ENCODE data around the gene KRT6A.

Gene KRT6A

GRCh38 chr12:52519387-52519703 is 26.3 kb upstream of the KRT6A start:
- Histone ChIP-seq H3K4me1 (ENCODE audit: insufficient read depth, low read length) (no peaks in the 10 kb centered on the region), H3K4me3 (ENCODE audit: low read depth in 1 of 2, low read length in 2 of 2) (no peak overlapping the region), H3K4me2 (ENCODE audit: insufficient read depth, low read length) (no peak overlapping the region), H3K9ac (ENCODE audit: low read depth, low read length) (no peak overlapping the region), H3K9me3 (ENCODE audit: insufficient read depth, low read length, severe bottlenecking) (no peaks in the 10 kb centered on the region), H4K20me1 (ENCODE audit: insufficient read depth, low read length) (no peaks in the 10 kb centered on the region), H3K36me3 (ENCODE audit: insufficient read depth, low read length) (no peaks in the 10 kb centered on the region), H3K79me2 (ENCODE audit: insufficient read depth, low read length) (no peaks in the 10 kb centered on the region), H2AFZ (ENCODE audit: low read depth, low read length) (no peak overlapping the region), H3K27ac (ENCODE audit: low read length) (no peak overlapping the region), H3K27me3 (ENCODE audit: insufficient read depth, low read length, poor library complexity) (peaks cover 13% of the 10 kb centered on the region)
- ATAC-seq (ENCODE audit: insufficient read depth, low read depth), result no peak
- TF ChIP-seq EZH2 (IDR thresholded peaks at IDR 0.05; ENCODE audit: borderline replicate concordance, low read depth, low read length, severe bottlenecking), result no peak
- TF ChIP-seq, protein P1, sequence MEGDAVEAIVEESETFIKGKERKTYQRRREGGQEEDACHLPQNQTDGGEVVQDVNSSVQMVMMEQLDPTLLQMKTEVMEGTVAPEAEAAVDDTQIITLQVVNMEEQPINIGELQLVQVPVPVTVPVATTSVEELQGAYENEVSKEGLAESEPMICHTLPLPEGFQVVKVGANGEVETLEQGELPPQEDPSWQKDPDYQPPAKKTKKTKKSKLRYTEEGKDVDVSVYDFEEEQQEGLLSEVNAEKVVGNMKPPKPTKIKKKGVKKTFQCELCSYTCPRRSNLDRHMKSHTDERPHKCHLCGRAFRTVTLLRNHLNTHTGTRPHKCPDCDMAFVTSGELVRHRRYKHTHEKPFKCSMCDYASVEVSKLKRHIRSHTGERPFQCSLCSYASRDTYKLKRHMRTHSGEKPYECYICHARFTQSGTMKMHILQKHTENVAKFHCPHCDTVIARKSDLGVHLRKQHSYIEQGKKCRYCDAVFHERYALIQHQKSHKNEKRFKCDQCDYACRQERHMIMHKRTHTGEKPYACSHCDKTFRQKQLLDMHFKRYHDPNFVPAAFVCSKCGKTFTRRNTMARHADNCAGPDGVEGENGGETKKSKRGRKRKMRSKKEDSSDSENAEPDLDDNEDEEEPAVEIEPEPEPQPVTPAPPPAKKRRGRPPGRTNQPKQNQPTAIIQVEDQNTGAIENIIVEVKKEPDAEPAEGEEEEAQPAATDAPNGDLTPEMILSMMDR (IDR thresholded peaks at IDR 0.05; ENCODE audit: borderline replicate concordance, extremely low read depth, low read length, poor library complexity, severe bottlenecking), result no peak
- no peak for DNase-seq

DNA sequence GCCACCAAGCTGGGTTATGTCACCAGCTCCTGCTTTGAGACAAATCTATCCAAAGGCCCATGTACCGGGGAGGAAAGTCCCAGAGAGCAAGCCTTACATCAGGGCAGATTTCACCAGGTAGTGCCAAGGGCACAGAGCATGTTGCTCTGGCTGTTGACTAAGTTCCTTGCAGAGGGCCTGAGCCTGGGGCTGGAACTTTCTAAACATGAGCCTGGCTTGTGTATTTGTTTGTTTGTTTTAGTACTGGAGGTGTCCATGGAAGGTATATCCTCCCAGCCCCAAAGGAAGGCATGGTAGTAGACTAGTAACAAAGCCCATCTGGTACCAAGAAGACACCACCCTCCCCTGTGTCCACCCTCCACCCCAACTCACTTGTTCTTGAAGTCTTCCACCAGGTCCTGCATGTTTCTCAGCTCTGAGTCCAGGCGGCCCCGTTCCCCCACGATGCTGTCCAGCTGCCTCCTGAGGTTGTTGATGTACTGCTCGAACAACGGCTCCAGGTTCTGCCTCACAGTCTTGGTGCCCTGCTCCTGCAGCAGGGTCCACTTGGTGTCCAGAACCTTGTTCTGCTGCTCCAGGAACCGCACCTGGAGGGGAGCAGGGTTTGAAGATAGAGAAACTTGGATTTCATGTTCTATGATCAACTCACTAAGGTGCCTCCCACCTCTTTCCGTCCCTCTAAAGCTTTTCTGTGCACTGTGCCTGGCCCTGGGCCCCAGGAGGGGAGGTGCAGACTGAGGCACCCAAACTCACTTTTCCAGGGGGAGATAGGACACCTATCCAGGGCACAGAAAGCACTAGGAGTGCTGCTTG is 25.7 kb upstream of the KRT6A start:
- Histone ChIP-seq H4K20me1 (ENCODE audit: insufficient read depth, low read length) (no peaks in the 10 kb centered on the region), H2AFZ (ENCODE audit: low read depth, low read length) (no peak overlapping the region), H3K9ac (ENCODE audit: low read depth, low read length) (no peak overlapping the region), H3K4me2 (ENCODE audit: insufficient read depth, low read length) (no peak overlapping the region), H3K27me3 (ENCODE audit: insufficient read depth, low read length, poor library complexity) (peaks cover 14% of the 10 kb centered on the region), H3K27ac (ENCODE audit: low read length) (no peak overlapping the region), H3K36me3 (ENCODE audit: insufficient read depth, low read length) (no peaks in the 10 kb centered on the region), H3K4me1 (ENCODE audit: insufficient read depth, low read length) (no peaks in the 10 kb centered on the region), H3K79me2 (ENCODE audit: insufficient read depth, low read length) (no peaks in the 10 kb centered on the region), H3K4me3 (ENCODE audit: low read depth in 1 of 2, low read length in 2 of 2) (no peak overlapping the region), H3K9me3 (ENCODE audit: insufficient read depth, low read length, severe bottlenecking) (no peaks in the 10 kb centered on the region)
- no peak for DNase-seq
- no peak for TF ChIP-seq EZH2 (IDR thresholded peaks at IDR 0.05; ENCODE audit: borderline replicate concordance, low read depth, low read length, severe bottlenecking)
- TF ChIP-seq, protein P1 (IDR thresholded peaks at IDR 0.05; ENCODE audit: borderline replicate concordance, extremely low read depth, low read length, poor library complexity, severe bottlenecking), result no peak
- no peak for ATAC-seq (ENCODE audit: insufficient read depth, low read depth)

- Histone ChIP-seq H4K20me1 (ENCODE audit: insufficient read depth, low read length) (no peaks in the 10 kb centered on the region), H3K79me2 (ENCODE audit: insufficient read depth, low read length) (no peaks in the 10 kb centered on the region), H3K4me1 (ENCODE audit: insufficient read depth, low read length) (no peaks in the 10 kb centered on the region), H3K4me3 (ENCODE audit: low read depth in 1 of 2, low read length in 2 of 2) (no peak overlapping the region), H2AFZ (ENCODE audit: low read depth, low read length) (no peak overlapping the region), H3K4me2 (ENCODE audit: insufficient read depth, low read length) (no peak overlapping the region), H3K27ac (ENCODE audit: low read length) (no peak overlapping the region), H3K27me3 (ENCODE audit: insufficient read depth, low read length, poor library complexity) (peaks cover 18% of the 10 kb centered on the region), H3K9ac (ENCODE audit: low read depth, low read length) (no peak overlapping the region), H3K36me3 (ENCODE audit: insufficient read depth, low read length) (no peaks in the 10 kb centered on the region), H3K9me3 (ENCODE audit: insufficient read depth, low read length, severe bottlenecking) (no peaks in the 10 kb centered on the region)
- no peak for ATAC-seq (ENCODE audit: insufficient read depth, low read depth)
- no peak for DNase-seq
- TF ChIP-seq, protein P1 (IDR thresholded peaks at IDR 0.05; ENCODE audit: borderline replicate concordance, extremely low read depth, low read length, poor library complexity, severe bottlenecking), result no peak
- no peak for TF ChIP-seq EZH2 (IDR thresholded peaks at IDR 0.05; ENCODE audit: borderline replicate concordance, low read depth, low read length, severe bottlenecking)
Observed at GRCh38 chr12:52517888-52518287, 24.8 kb upstream of the KRT6A start.

Measured in DND-41 (cell line).